ENCODE data around the gene MYDGF.
"Not testable (repeated sequence)": the region's sequence is repeated elsewhere in the genome, so short reads cannot be mapped to it uniquely, and the experiment has no call there.

MYDGF gene

DNA sequence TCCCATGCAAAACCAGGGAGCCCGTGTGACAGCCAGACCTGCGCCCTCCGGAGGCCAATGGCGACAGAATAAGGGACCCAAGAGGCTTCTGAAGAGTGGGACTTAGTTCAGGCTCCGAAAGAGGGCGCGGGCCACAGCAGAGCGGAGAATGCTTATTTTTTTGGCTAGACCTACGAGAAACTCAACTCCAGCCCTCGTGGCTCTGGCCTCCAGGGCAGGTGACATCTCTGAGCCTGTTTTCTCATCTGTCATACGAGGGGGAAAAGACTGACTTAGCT, 30.5 kb upstream of the MYDGF start:
- no peak for DNase-seq (ENCODE audit: low read depth in 1 of 2, low spot score in 1 of 2)

GRCh38 chr19:4699826-4700692, 29.9 kb upstream of the MYDGF start:
- DNase-seq (ENCODE audit: low read depth in 1 of 2, low spot score in 1 of 2), result no peak

- DNase-seq (ENCODE audit: low read depth in 1 of 2, low spot score in 1 of 2), result no peak
Measured at GRCh38 chr19:4697304-4697703, 27.2 kb upstream of the MYDGF start.

GRCh38 chr19:4695224-4695731, 25.1 kb upstream of the MYDGF start:
- no peak for DNase-seq (ENCODE audit: low read depth in 1 of 2, low spot score in 1 of 2)

DNA sequence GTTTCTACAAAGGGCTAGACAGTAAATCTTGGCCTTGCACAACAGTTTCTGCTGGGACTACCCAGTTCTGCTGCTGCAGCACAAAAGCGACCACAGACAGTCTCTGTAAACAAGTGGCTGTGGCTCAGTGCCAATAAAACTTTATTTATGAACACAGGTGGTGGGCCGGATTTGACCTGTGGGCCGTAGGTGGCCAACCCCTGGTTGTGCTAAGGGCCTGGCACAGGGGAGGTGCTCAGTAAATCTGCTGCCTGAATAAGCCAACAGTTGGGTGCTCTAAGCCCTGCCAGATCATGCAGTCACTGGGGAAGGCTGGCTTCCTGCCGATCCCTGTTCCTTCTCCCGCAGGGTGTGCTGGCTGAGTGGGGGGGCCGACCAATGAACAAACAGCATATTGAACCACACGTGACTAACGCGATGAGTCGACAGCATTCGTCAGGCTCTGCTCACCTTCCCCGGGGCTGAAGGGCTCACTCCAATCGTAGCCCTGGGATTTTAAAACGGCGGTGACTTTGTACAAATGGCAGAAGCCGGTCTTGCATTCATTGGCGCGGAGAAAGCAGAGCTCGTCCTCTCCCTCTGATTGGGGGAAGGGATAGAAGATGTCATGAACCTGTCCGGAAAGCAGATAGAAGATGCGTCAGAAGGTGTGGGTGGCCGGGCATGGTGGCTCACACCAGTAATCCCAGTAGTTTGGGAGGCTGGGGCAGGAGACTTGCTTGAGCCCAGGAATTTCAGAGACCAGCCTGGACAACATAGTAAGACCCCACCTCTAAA, 24.3 kb upstream of the MYDGF start:
- DNase-seq (ENCODE audit: low read depth in 1 of 2, low spot score in 1 of 2), result no peak

DNA sequence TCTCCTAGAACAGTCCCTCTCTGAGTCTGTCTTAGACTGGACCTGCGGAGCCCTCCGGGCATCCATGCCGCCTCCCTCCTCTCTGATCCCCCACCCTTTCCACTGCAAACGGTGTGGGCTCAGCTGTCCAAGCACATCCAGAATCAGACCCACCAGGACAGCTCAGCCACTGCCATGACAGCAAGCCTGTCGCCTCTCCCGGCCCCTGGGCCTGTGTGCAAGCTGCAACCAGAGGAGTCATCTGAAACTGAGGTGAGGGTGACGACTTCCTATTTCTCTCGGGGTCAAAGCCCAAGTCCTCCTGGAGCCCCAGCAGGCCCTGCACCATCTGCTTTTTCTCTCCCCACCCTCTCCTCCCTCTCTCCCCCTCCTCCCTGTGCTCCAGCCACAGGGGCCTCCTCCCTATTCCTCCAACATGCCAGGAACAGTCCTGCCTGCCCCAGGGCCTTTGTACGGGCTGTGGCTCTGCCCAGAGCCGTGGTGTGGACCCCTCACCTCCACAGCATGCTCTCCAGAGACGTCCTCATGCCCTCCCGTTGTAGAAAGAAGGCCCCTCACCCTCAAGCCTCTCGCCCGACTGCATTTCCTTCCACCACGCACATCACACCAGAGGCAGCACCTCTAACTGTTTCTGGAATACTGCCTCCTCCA, 23.5 kb upstream of the MYDGF start:
- no peak for DNase-seq (ENCODE audit: low read depth in 1 of 2, low spot score in 1 of 2)

DNA sequence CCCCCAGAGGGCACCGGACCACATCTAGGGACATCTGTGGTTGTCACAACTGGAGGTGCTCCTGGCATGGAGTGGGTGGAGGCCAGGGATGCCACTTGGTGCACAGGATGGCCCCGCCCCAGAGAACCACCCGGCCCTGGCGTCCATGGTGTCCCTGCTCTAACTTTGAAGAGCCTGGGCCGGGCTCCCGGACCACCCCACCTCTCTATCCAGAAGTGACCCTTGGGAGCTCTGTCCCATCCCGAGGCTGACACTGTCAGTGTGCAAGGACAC, 22.9 kb upstream of the MYDGF start:
- DNase-seq (ENCODE audit: low read depth in 1 of 2, low spot score in 1 of 2), result no peak

- DNase-seq (ENCODE audit: low read depth in 1 of 2, low spot score in 1 of 2), result no peak
Measured at GRCh38 chr19:4692251-4693077, 22.3 kb upstream of the MYDGF start.

DNA sequence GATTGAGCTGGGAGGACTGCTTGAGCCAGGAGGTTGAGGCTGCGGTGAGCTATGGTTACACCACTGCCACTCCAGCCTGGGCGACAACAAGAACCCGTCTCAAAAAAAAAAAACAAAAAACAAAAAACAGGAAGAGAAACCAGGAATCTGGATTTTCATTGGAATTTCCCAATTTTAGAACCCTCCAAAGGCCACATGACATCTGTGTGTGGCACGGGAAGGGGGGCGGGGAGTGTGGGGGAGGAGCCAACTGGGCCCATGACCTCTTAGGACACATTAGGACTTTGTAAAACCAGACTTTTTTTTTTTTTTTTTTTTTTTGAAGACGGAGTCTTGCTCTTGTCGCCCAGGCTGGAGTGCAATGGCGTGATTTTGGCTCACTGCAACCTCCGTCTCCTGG, 21.2 kb upstream of the MYDGF start:
- DNase-seq (ENCODE audit: low read depth in 1 of 2, low spot score in 1 of 2), result no peak

GRCh38 chr19:4690361-4690760, 20.2 kb upstream of the MYDGF start:
- no peak for DNase-seq (ENCODE audit: low read depth in 1 of 2, low spot score in 1 of 2)

- no peak for DNase-seq (ENCODE audit: low read depth in 1 of 2, low spot score in 1 of 2)
Measured at GRCh38 chr19:4689403-4689802, 19.3 kb upstream of the MYDGF start.

GRCh38 chr19:4688587-4688986, 18.4 kb upstream of the MYDGF start:
- DNase-seq (ENCODE audit: low read depth in 1 of 2, low spot score in 1 of 2), result no peak

- DNase-seq (ENCODE audit: low read depth in 1 of 2, low spot score in 1 of 2), result no peak
Measured at GRCh38 chr19:4687396-4687795, 17.3 kb upstream of the MYDGF start.

GRCh38 chr19:4686700-4687099, 16.6 kb upstream of the MYDGF start:
- no peak for DNase-seq (ENCODE audit: low read depth in 1 of 2, low spot score in 1 of 2)

DNA sequence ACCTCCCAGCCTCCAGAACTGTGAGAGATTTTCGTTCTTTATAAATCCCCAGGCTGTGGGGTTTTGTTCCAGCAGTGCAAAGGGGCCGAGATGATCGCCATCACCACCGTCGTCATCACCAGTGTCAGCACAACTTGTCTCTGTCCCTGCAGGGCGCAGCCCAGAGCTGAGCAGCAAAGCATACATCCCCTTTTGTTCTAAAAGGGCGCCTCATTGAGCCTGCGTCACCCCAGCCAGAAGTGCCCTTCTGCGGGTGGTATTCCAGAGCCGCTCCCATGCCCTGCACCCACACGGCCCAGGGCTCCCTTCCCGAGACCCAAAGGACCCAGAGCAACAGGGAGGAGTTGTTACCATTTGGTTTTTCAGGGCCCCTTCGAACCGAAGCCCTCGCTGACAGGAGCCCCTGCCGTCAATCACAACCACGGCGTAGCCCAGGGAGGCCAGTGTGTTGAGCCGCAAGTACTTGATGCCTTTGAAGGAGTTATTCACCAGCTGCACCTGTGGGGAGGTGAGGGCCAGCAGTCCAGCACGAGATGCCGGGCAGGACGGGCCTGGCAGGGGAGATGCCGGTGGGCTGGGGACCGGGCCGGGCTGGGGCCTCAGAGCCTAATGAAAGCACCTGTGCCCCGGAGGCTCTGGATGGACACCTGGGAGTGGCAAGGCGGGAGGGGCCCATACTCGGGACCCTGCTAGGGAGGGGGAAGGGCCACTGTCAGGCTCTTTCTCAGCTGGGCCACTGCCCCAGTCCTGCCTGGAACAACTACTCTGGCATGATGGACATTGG, 14.4 kb upstream of the MYDGF start:
- no peak for DNase-seq (ENCODE audit: low read depth in 1 of 2, low spot score in 1 of 2)

DNA sequence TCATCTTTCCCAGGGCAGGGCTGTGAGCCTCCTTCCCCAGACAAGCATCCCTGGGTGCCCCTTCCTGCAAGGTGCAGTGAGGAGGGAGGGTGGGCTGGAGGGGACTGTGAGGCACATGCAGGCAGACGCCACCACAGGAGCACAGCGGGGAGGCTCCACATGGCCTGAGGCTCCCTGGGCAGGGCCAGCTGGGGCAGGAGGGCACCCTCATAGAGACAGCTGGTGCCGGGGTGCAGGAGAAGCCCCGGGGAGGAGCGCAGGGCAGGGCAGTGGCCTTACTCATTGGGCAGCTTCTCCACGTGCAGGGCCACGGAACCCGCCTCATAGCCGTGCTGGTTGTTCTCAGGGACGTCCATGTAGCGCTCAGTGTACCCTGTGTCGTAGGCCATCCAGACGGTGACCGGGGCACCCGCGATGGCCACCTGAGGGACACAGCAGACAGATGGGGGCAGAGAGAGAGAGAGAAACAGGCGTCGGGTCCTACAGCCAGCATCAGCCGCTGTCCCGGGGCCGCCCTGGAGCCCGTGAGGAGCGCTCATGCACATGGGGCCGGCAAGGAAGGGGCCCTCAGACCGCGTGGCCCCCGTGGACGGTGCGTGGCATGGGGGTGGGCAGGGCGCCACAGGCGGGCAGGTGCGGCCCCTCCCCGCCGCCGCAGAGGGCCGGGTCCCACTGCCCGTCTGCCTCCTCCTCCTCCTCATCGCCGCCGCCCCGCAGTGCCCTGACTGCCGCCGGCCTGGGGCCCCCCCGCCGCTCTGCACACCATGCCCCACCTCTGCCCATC, 12.5 kb upstream of the MYDGF start:
- DNase-seq (ENCODE audit: low read depth in 1 of 2, low spot score in 1 of 2), result no peak

- DNase-seq (ENCODE audit: low read depth in 1 of 2, low spot score in 1 of 2), result not testable (repeated sequence)
Measured at GRCh38 chr19:4680021-4680420, 9.9 kb upstream of the MYDGF start.

GRCh38 chr19:4678881-4679790, 9.0 kb upstream of the MYDGF start:
- DNase-seq (ENCODE audit: low read depth in 1 of 2, low spot score in 1 of 2), result no peak
